Stimulated activated effector memory CD8-positive, alpha-beta T cell treated with anti-CD3 and anti-CD28 coated beads, Interleukin-12 subunit alpha, Interleukin-12 subunit beta, amount 100 ng/mL, for 72 hours (primary cell): ENCODE results near the gene ECHDC3.

Experiments
- ATAC-seq: fragments of 150-1000 bp; cut with Tn5 transposase; 2 replicates; pipeline ENCODE4 v1.10.0; 2021
- DNase-seq, 2 donors: peaks; one replicate each; pipeline ENCODE4 v3.0.0; 2021 to 2022; ENCODE audit warnings: low spot score in 2 of 2
- H3K27ac Mint-ChIP-seq: one replicate; pipeline ENCODE4 v1.8.0; 2022; ENCODE audit warnings: mild to moderate bottlenecking, mixed read lengths
- H3K36me3 Mint-ChIP-seq: one replicate; pipeline ENCODE4 v1.8.0; 2022; ENCODE audit warnings: mild to moderate bottlenecking, mixed read lengths
- H3K4me1 Mint-ChIP-seq: one replicate; pipeline ENCODE4 v1.8.0; 2022; ENCODE audit warnings: mixed read lengths
- H3K4me3 Mint-ChIP-seq: one replicate; pipeline ENCODE4 v1.8.0; 2022; ENCODE audit warnings: mild to moderate bottlenecking, mixed read lengths
- H3K9me3 Mint-ChIP-seq: one replicate; pipeline ENCODE4 v1.8.0; 2022; ENCODE audit warnings: mixed read lengths

ECHDC3 gene, protein sequence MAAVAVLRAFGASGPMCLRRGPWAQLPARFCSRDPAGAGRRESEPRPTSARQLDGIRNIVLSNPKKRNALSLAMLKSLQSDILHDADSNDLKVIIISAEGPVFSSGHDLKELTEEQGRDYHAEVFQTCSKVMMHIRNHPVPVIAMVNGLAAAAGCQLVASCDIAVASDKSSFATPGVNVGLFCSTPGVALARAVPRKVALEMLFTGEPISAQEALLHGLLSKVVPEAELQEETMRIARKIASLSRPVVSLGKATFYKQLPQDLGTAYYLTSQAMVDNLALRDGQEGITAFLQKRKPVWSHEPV

DNA sequence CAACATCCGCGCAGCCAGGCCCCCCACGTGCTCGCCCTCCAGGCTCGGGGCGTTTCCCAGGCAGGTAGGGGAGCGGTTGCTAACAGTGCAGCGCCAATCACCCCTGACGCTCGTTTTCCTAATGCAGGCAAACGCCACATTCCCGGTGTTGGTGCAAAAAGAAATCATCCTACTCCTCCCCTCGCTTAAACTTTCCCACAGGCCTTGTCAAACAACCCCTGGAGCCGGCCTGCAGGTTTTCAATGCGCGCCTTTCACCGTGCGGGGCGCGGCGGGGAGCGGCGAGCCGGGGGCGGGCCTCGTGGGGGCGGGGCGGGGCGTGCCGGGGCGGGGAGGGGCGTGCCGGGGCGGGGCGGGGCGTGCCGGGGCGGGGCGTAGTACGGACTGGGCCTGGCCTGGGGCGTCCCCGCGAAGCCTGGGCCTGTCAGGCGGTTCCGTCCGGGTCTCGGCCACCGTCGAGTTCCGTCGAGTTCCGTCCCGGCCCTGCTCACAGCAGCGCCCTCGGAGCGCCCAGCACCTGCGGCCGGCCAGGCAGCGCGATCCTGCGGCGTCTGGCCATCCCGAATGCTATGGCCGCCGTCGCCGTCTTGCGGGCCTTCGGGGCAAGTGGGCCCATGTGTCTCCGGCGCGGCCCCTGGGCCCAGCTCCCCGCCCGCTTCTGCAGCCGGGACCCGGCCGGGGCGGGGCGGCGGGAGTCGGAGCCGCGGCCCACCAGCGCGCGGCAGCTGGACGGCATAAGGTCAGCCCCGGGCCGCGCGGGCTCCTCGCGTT is at the start of gene ECHDC3:
TSS of gene ECHDC3 (plus strand) at position 374 of the 770 bp plus-strand sequence. CDS start at position 569, 195 bp downstream.
- peaks cover 5% of the 10 kb centered on the region for H3K36me3 Mint-ChIP-seq
- peaks cover 16% of the 10 kb centered on the region for H3K4me1 Mint-ChIP-seq
- H3K27ac Mint-ChIP-seq: no peak within 1 kb of the TSS
- H3K4me3 Mint-ChIP-seq: peak within 1 kb of the TSS; percentile 35
- DNase-seq: peak; percentile 21 to 62
- H3K9me3 Mint-ChIP-seq: peaks cover 4% of the 10 kb centered on the region
- ATAC-seq: peak; percentile 72

DNA sequence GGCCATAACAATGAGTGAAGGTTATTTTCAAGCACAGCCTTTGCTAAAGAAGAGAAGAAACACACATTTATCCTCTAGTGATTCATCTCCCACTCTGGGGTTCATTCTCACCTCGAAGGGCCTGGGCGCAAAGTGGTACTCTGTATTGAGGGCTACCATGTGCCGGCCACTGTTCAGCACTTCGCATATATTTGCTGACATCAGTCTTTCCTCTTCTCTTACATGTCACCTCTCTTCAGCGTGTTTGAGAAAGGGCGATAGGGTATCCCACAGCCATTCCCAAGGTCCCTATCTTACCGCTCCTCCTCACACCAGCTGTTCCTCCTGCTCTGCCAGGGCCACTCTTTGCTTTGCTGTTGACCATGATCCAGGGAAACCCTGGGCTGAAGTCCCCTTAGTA is 48.8 kb upstream of the ECHDC3 start:
- H3K27ac Mint-ChIP-seq: no peak overlapping the region
- H3K4me3 Mint-ChIP-seq: no peak overlapping the region
- H3K9me3 Mint-ChIP-seq: no peaks in the 10 kb centered on the region
- ATAC-seq: no peak
- no peaks in the 10 kb centered on the region for H3K4me1 Mint-ChIP-seq
- DNase-seq: no peak
- no peaks in the 10 kb centered on the region for H3K36me3 Mint-ChIP-seq

DNA sequence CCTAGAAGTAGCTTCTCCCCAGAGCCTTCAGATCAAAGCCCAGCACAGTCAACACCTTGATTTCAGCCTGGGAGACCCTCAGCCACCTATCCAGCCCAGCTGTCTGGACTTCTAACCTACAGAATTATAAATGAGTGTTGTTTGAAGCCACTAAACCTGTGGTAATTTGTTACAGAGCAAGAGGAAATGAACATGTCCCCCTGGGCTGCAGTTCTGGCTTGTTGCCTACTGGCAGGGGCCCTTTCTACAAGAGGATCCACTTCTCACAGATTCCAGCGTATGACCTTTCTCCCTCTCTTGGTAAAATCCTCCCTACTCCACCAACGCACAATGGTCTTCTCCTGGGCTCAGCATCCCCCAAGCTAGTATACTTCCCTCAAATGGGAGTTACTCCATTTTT is 46.4 kb upstream of the ECHDC3 start:
- H3K36me3 Mint-ChIP-seq: no peaks in the 10 kb centered on the region
- no peaks in the 10 kb centered on the region for H3K4me1 Mint-ChIP-seq
- no peak overlapping the region for H3K4me3 Mint-ChIP-seq
- DNase-seq: no peak
- ATAC-seq: no peak
- H3K27ac Mint-ChIP-seq: no peak overlapping the region
- H3K9me3 Mint-ChIP-seq: no peaks in the 10 kb centered on the region

DNA sequence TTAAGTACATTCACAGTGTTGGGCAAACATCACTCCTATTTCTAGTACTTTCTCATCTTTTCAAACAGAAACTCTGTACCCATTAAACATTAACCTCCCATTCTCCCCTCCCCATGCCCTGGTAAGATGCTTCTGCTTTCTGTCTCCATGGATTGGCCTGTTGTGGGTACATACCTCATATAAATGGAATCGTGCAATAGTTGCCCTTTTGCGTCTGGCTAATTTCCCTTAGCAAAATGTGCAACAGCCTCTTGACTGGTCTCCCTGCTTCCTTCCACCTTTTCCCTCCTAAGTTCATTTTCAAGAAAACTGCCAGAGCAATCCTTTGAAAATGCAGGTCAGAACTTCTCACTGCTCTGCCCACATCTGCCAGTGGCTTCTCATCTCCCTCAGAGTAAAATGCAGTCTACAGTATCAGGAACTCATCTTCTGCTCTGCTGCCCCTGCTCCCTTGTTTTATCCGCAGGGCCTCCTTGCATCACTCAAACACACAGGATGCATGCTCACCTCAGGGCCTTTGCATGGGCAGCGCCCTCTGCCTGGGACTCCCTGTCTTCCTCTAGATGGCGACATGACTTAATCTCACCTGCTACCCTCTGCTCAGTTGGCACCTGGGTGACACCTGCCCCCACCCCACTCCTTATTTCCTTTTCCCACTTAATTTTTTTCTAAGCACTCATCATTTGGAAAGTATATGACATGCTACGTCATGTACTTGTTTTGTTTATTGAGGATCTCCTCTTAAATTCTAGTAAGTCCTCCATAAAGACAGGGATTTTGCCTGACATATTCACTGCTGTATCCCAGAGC is 44.3 kb upstream of the ECHDC3 start:
- Mint-ChIP-seq H3K4me3 (no peak overlapping the region), H3K36me3 (no peaks in the 10 kb centered on the region), H3K27ac (no peak overlapping the region), H3K4me1 (no peaks in the 10 kb centered on the region), H3K9me3 (no peaks in the 10 kb centered on the region)
- ATAC-seq (peak; percentile 48), DNase-seq (no peak)

DNA sequence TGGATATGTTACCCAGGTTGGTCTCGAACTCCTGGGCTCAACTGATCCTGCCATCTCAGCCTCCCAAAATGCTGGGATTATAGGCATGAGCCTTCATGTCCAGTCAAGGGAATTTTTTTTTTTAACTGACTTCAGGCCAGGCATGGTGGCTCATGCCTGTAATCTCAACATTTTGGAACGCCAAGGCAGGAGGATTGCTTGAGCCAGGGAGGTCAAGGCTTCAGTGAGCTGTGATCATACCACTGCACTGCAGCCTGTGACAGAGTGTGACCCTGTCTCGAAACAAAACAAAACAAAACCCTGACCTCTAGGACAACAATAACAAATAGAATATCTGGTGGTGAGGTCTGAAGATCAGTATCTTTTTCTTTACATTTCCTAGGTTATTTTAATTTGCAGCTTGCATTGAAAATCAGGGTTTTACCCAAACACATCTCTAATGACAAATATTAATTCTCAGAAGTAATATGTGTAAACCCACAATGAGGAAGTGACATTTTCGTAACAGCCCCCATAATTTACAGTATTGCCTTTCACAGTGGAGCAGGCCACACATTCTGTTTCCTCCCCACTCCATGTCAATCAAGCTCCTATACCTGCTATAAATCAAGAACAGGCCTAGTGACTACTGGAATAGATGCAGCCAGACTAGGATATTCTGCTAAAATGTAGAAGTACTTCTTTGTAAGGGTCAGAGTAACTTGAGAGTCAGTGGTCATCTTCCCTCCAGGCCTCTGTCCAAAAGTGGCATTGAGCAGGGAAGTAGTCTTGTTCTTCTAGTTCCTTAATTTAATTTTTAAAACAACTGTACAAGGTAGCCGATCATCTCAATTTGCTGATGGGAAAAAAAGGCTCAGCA is 43.3 kb upstream of the ECHDC3 start:
- H3K4me1 Mint-ChIP-seq: no peaks in the 10 kb centered on the region

DNA sequence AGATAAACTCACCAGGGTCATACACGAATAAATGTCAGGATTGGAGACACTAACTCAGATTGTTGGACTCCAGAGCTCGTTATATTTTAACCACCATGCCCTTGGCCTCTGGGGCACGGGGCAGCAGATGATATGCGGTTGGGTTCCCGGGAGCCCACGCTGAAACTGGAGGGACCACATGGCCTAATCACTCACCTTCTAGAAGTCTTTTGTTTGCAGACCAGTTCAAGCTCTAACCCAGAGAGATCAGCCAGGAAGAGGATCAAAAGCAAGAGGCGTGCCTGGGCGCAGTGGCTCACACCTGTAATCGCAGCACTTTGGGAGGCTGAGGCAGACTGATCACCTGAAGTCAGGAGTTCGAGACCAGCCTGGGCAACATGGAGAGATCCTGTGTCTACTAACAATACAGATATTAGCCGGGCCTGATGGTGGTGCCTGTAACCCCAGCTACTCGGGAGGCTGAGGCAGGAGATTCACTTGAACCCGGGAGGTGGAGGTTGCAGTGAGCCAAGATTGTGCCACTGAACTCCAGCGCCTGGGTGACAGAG is 42.6 kb upstream of the ECHDC3 start:
- no peak for ATAC-seq
- no peaks in the 10 kb centered on the region for H3K36me3 Mint-ChIP-seq
- H3K4me3 Mint-ChIP-seq: no peak overlapping the region
- no peak for DNase-seq
- H3K9me3 Mint-ChIP-seq: no peaks in the 10 kb centered on the region
- H3K4me1 Mint-ChIP-seq: no peaks in the 10 kb centered on the region
- no peak overlapping the region for H3K27ac Mint-ChIP-seq

More for the DNA sequence above, 43.3 kb upstream of the ECHDC3 start:
- Mint-ChIP-seq H3K4me3 (no peak overlapping the region), H3K27ac (no peak overlapping the region), H3K36me3 (no peaks in the 10 kb centered on the region), H3K9me3 (no peaks in the 10 kb centered on the region)
- no peak for DNase-seq
- no peak for ATAC-seq

DNA sequence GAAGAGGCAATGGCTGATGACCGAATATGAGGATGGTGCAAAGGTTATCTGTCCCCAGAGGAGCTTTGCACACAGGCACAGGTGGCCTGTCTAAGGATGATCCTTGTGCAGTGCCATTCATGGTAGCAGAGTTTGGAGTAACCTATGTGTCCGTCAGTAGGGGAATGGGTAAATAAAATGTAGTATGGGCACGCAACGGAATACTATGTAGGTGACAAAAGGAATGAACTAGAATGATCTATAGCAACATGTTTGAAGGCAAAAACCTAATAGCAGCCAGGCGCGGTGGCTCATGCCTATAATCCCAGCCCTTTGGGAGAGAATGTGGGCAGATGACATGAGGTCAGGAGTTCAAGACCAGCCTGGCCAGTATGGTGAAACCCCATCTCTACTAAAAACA is 41.6 kb upstream of the ECHDC3 start:
- H3K9me3 Mint-ChIP-seq: no peaks in the 10 kb centered on the region
- DNase-seq (no peak), ATAC-seq (no peak)
- no peak overlapping the region for H3K4me3 Mint-ChIP-seq
- H3K4me1 Mint-ChIP-seq: no peaks in the 10 kb centered on the region
- no peaks in the 10 kb centered on the region for H3K36me3 Mint-ChIP-seq
- H3K27ac Mint-ChIP-seq: no peak overlapping the region

DNA sequence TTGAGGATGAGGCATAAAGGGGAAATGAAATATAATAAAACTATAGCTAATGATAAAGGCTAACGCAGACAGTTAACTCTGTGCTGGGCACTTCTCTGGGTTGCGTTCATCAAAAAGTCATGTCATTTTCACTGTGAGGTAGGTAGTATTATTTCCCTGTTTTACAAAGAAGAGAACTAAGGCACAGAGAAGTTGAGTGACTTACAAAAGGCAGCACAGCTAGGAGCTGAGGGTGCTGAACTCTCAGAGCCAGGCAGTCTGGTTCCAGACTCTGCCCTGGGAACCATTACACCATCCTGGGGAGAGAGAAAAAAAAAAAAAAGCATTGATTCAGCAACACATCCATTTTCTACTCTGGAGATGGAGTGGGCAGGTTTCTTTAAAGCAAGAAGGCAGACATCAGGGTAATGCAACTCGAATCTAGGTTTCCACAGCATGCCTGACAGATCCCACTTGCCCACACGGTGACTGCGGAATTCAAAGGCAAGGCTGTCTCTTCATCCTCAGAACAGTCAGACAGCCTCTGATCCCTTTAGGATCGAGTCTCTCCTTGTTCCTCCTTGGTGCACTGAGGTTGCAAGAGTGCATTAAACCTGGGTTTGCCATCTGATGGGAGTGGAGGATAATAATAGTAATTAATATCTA is 40.6 kb upstream of the ECHDC3 start:
- Mint-ChIP-seq H3K27ac (no peak overlapping the region), H3K4me3 (no peak overlapping the region), H3K9me3 (no peaks in the 10 kb centered on the region), H3K4me1 (no peaks in the 10 kb centered on the region), H3K36me3 (no peaks in the 10 kb centered on the region)
- DNase-seq (no peak), ATAC-seq (no peak)

DNA sequence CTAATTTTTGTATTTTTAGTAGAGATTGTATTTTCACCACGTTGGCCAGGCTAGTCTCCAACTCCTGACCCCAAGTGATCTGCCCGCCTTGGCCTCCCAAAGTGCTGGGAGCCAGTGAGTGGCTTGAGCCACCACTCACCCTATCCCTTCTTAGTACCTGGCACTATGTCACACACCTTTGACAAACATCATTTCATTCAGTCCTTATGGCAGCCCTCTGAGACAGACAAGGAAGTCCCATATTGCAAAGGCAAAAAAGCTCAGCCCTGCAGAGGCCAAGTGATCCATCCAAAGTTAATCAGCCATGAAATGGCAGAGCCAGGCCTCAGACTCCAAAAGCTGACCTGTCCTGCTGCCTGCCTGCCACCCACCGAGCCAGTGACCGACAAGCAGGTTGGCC is 39.9 kb upstream of the ECHDC3 start:
- H3K27ac Mint-ChIP-seq: no peak overlapping the region
- H3K36me3 Mint-ChIP-seq: no peaks in the 10 kb centered on the region
- H3K4me3 Mint-ChIP-seq: no peak overlapping the region
- DNase-seq (no peak), ATAC-seq (no peak)
- no peaks in the 10 kb centered on the region for H3K4me1 Mint-ChIP-seq
- H3K9me3 Mint-ChIP-seq: no peaks in the 10 kb centered on the region

DNA sequence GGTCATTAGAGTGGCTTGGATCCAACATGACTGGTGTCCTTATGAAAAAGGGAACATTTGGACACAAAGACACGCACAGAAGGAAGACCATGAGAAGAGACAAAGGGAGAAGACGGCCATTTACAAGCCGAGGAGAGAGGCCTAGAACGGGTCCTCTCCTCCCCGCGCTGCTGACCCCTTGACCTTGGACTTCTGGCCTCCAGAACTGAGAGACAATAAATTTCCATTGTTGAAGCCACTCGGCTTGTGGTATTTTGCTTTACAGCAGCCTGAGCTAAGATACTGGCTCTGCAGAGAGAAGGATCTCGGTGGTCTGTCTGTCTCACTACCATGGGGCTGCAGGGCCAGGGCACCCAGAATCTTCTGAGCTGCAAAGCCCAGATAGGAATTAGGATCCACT is 38.1 kb upstream of the ECHDC3 start:
- Mint-ChIP-seq H3K27ac (no peak overlapping the region), H3K9me3 (no peaks in the 10 kb centered on the region), H3K4me1 (no peaks in the 10 kb centered on the region), H3K36me3 (no peaks in the 10 kb centered on the region), H3K4me3 (no peak overlapping the region)
- no peak for DNase-seq
- ATAC-seq: no peak

DNA sequence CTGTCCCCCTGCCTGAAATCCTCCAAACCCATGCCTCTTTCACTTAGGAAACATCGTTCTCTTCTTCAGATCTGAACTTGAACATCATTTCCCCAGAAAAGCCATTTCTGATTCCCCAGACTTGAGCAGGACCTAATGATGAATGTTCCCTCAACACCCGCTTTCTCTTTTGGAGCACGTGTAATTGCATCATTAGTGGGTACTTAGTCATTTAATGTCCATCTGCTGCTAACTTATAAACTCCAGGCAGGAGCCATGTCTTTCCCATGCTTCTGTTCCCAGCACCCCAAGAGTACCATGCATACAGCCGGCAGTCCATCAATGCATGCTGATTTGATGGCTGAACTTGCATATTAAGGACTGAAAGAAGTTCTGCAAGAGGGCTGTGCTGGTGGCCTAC is 36.5 kb upstream of the ECHDC3 start:
- H3K4me3 Mint-ChIP-seq: no peak overlapping the region
- H3K4me1 Mint-ChIP-seq: peaks cover 6% of the 10 kb centered on the region
- no peaks in the 10 kb centered on the region for H3K9me3 Mint-ChIP-seq
- DNase-seq (no peak), ATAC-seq (no peak)
- no peaks in the 10 kb centered on the region for H3K36me3 Mint-ChIP-seq
- H3K27ac Mint-ChIP-seq: no peak overlapping the region

DNA sequence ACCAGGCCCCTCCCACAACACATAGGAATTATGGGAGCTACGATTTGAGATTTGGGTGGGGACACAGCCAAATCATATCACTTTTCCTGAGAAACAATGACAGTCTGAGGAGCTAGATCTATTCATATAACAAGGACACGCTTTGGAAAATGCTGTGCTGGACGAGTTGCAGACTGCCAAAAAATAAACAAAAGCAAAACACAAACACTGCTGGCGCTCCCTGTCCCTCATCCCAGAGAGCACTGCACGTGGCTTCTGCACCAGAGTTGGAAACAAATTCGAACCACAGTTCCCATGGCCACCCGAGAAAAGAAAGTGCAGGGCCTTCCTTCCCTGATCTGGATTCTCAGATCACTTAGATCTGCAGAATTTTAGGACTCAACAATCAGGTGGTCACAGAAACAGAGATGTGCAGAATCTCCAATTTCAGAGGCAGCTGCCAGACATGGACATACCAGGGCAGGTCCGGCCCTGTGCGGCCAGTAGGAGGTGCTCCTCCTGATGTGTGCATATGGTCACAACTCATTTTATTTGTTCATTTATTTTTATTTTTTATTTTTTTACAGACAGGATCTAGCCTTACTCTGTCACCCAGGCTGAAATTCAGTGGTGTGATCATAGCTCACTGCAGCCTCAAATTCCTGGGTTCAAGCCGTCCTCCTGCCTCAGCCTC is 35.2 kb upstream of the ECHDC3 start:
- no peak for DNase-seq
- no peaks in the 10 kb centered on the region for H3K36me3 Mint-ChIP-seq
- ATAC-seq: no peak
- no peaks in the 10 kb centered on the region for H3K9me3 Mint-ChIP-seq
- H3K27ac Mint-ChIP-seq: no peak overlapping the region
- peaks cover 9% of the 10 kb centered on the region for H3K4me1 Mint-ChIP-seq
- H3K4me3 Mint-ChIP-seq: no peak overlapping the region

DNA sequence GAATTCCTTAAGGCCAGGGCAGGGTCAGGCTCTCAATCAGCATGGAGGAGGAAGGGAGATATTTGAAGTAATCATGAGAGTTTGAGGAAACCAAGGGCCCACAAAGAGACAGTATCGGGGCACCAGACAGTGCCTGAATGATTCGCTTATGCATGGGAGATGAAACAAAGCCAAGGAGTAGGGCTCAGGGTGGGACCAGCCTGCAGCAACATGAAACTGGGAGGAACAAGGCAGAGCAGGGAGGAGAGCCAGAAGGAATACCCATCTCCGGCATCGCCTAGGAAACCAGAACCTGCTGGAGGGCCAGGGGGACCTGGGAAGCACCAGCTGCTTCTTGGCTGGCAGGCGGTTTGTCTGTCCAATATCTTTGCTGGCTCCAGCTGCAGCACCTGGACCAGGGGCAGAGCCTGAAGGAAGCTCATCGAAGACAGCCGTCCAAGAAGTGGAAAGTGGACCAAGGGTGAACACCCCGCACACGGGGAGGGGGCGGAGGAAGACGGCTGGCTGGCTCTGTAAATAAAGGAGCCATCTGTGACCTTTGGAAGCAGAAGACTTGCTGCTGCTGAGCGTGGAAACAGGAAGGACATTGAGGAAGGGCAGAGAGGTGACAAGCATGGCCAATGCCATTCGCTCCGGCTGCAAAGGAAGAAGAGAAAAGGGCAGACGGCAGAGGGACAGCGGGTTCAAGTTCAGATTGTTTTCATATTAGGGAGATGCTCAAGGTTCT is 34.4 kb upstream of the ECHDC3 start:
- Mint-ChIP-seq H3K4me3 (no peak overlapping the region), H3K36me3 (no peaks in the 10 kb centered on the region), H3K4me1 (peaks cover 9% of the 10 kb centered on the region), H3K9me3 (no peaks in the 10 kb centered on the region), H3K27ac (no peak overlapping the region)
- ATAC-seq (no peak), DNase-seq (no peak)
